Neural cell (in vitro differentiated cells): ENCODE results near the gene CSF1. TPM values are rescaled to one million over a fixed set of nuclear protein-coding genes. Genes with fewer than 3 reads are reported as not detected.

ENCODE experiments used
- H2AFZ ChIP-seq: fragments of 200-600, 300-800 bp; sonication (generic), shearing (Covaris generic); 2 replicates; pipeline ENCODE4 v1.6.0; 2014; ENCODE audit warnings: low read depth, mild to moderate bottlenecking, antibody characterized with exemption, low read length, moderate library complexity
- H3F3A ChIP-seq: fragments of 200-600 bp; shearing (Covaris generic); 2 replicates; pipeline ENCODE4 v1.6.1; 2016; ENCODE audit warnings: mild to moderate bottlenecking, moderate library complexity, mixed read lengths, antibody characterized with exemption, low read length; ENCODE audit not compliant: insufficient read depth, poor library complexity, severe bottlenecking
- H3K27ac ChIP-seq: fragments of 200-600, 300-800 bp; sonication (generic), shearing (Covaris generic); 2 replicates; pipeline ENCODE4 v1.5.1; 2014; ENCODE audit warnings: mild to moderate bottlenecking, low read length, moderate library complexity
- H3K27me3 ChIP-seq: fragments of 300-800, 200-600 bp; sonication (generic), shearing (Covaris generic); 2 replicates; pipeline ENCODE4 v1.6.0; 2014; ENCODE audit warnings: mild to moderate bottlenecking, low read depth, low read length, moderate library complexity; ENCODE audit not compliant: insufficient read depth
- H3K36me3 ChIP-seq: fragments of 300-800, 200-600 bp; sonication (generic), shearing (Covaris generic); 2 replicates; pipeline ENCODE4 v1.5.1; 2014; ENCODE audit warnings: mild to moderate bottlenecking, antibody characterized with exemption, low read length, moderate library complexity; ENCODE audit not compliant: insufficient read depth
- H3K4me2 ChIP-seq: fragments of 300-800, 200-600 bp; sonication (generic), shearing (Covaris generic); 2 replicates; pipeline ENCODE4 v1.6.0; 2014; ENCODE audit warnings: mild to moderate bottlenecking, low read length
- H3K4me3 ChIP-seq: fragments of 300-800, 200-600 bp; sonication (generic), shearing (Covaris generic); 2 replicates; pipeline ENCODE4 v1.5.1; 2014; ENCODE audit warnings: mild to moderate bottlenecking, low read length, moderate library complexity
- H3K79me2 ChIP-seq: fragments of 200-600 bp; shearing (Covaris generic); replicated peaks from 2 replicates; pipeline ENCODE4 v1.6.0; 2014; ENCODE audit warnings: mild to moderate bottlenecking, low read length, moderate library complexity; ENCODE audit not compliant: insufficient read depth
- H3K9ac ChIP-seq: fragments of 300-800, 200-600 bp; sonication (generic), shearing (Covaris generic); 2 replicates; pipeline ENCODE4 v1.6.1; 2016; ENCODE audit warnings: mild to moderate bottlenecking, low read length, mixed read lengths
- H3K9me2 ChIP-seq: fragments of 200-600 bp; shearing (Covaris generic); 2 replicates; pipeline ENCODE4 v1.6.1; 2016; ENCODE audit warnings: mild to moderate bottlenecking, low read length, mixed read lengths; ENCODE audit not compliant: insufficient read depth
- H3K9me3 ChIP-seq: fragments of 200-600, 300-800 bp; sonication (generic), shearing (Covaris generic); 2 replicates; pipeline ENCODE4 v1.6.1; 2016; ENCODE audit warnings: mild to moderate bottlenecking, mixed run types, low read length, moderate library complexity, mixed read lengths
- H4K20me1 ChIP-seq: fragments of 200-600 bp; shearing (Covaris generic); 2 replicates; pipeline ENCODE4 v1.6.1; 2016; ENCODE audit warnings: mild to moderate bottlenecking, mixed run types; ENCODE audit not compliant: insufficient read depth
- EP300 ChIP-seq: fragments of 450-650 bp; conservative IDR thresholded peaks from 2 replicates; pipeline ENCODE4 v1.6.1; 2014; ENCODE audit warnings: antibody characterized with exemption, mild to moderate bottlenecking, moderate library complexity; ENCODE audit not compliant: poor library complexity, severe bottlenecking
- EZH2 ChIP-seq: fragments of 200-600, 300-800 bp; shearing (Covaris generic), sonication (generic); IDR thresholded peaks from 2 replicates; pipeline ENCODE4 v1.6.1; 2014; ENCODE audit warnings: antibody characterized with exemption, low read length, borderline replicate concordance, mild to moderate bottlenecking; ENCODE audit not compliant: insufficient read depth, poor library complexity, severe bottlenecking
- MXI1 ChIP-seq: fragments of 450-650 bp; conservative IDR thresholded peaks from 2 replicates; pipeline ENCODE4 v1.6.1; 2014; ENCODE audit warnings: antibody characterized with exemption, mild to moderate bottlenecking; ENCODE audit not compliant: poor library complexity, severe bottlenecking
- POLR2AphosphoS5 ChIP-seq: IDR thresholded peaks from 2 replicates; pipeline ENCODE4 v1.6.1; 2012
- RAD21 ChIP-seq: fragments of 450-650 bp; conservative IDR thresholded peaks from 2 replicates; pipeline ENCODE4 v1.6.1; 2014; ENCODE audit warnings: antibody characterized with exemption, mild to moderate bottlenecking, moderate library complexity
- SMC3 ChIP-seq: fragments of 450-650 bp; conservative IDR thresholded peaks from 2 replicates; pipeline ENCODE4 v1.6.1; 2014; ENCODE audit warnings: antibody characterized with exemption, mild to moderate bottlenecking, moderate library complexity; ENCODE audit not compliant: poor library complexity
- TAF1 ChIP-seq: IDR thresholded peaks from 2 replicates; pipeline ENCODE4 v1.6.1; 2012; ENCODE audit warnings: low read depth
- polyA plus RNA-seq: library from polyadenylated mRNA; depleted of rRNA; stranded (reverse); fragments of >200 nt; gene quantifications from 2 replicates; pipeline ENCODE4 v1.2.3, GENCODE V29; 2014
- TF ChIP-seq, protein P1 (sequence below): fragments of 450-650 bp; IDR thresholded peaks from 2 replicates; pipeline ENCODE4 v1.5.1; 2014; ENCODE audit warnings: antibody characterized with exemption, mild to moderate bottlenecking, moderate library complexity; ENCODE audit not compliant: poor library complexity, severe bottlenecking
- TF ChIP-seq, protein P2 (sequence below): IDR thresholded peaks from 2 replicates; pipeline ENCODE4 v1.6.1; 2012; ENCODE audit warnings: borderline replicate concordance

CSF1 gene
- polyA plus RNA-seq, 1 donor from 2014 or later, result 0.30 TPM

DNA sequence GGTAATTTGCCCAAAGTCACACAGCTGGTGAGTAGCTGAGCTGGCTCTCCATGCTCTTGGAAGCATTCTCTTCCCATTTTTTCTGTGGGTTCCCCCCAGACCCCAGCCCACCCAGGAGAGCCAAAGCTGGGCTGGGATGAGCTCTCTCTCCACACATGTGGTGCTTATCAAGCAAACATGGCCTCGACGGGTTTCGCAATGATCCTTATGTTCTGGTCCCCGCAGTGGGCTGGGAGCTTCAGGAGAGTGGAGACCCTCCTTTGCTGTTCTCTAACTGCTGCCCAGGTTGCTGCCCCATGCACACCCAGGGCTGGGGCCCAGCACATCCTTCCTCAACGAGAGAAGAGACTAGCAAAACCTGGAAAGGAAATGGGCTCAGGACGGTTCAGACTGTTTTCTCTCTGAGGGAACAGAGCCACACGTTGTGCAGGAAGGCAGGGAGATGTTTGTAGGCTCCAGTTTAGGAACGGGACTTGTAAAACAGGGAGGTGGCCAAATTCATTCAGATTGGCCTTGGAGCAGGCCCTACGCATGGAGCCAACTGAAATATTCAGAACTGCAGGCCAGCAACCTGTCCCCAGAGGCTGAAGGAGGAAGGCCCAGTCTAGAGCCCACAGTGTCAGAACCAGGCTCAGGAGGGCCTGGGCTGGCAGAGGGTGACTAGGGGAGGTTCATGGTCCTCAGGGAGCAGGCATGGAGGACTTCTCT lies 27.2 kb upstream of the CSF1 start:
- no peak overlapping the region for H3K9ac ChIP-seq
- H3K4me3 ChIP-seq, result no peak overlapping the region
- H4K20me1 ChIP-seq, result no peaks in the 10 kb centered on the region
- H2AFZ ChIP-seq, result no peak overlapping the region
- no peak overlapping the region for H3K27ac ChIP-seq
- H3F3A ChIP-seq, result no peaks in the 10 kb centered on the region
- TF ChIP-seq SMC3, result no peak
- TF ChIP-seq MXI1, result no peak
- TF ChIP-seq POLR2AphosphoS5, result no peak
- TF ChIP-seq EZH2, result no peak
- TF ChIP-seq, protein P1, sequence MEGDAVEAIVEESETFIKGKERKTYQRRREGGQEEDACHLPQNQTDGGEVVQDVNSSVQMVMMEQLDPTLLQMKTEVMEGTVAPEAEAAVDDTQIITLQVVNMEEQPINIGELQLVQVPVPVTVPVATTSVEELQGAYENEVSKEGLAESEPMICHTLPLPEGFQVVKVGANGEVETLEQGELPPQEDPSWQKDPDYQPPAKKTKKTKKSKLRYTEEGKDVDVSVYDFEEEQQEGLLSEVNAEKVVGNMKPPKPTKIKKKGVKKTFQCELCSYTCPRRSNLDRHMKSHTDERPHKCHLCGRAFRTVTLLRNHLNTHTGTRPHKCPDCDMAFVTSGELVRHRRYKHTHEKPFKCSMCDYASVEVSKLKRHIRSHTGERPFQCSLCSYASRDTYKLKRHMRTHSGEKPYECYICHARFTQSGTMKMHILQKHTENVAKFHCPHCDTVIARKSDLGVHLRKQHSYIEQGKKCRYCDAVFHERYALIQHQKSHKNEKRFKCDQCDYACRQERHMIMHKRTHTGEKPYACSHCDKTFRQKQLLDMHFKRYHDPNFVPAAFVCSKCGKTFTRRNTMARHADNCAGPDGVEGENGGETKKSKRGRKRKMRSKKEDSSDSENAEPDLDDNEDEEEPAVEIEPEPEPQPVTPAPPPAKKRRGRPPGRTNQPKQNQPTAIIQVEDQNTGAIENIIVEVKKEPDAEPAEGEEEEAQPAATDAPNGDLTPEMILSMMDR, result no peak
- no peak for TF ChIP-seq RAD21
- TF ChIP-seq EP300, result no peak
- TF ChIP-seq TAF1, result no peak
- TF ChIP-seq, protein P2, sequence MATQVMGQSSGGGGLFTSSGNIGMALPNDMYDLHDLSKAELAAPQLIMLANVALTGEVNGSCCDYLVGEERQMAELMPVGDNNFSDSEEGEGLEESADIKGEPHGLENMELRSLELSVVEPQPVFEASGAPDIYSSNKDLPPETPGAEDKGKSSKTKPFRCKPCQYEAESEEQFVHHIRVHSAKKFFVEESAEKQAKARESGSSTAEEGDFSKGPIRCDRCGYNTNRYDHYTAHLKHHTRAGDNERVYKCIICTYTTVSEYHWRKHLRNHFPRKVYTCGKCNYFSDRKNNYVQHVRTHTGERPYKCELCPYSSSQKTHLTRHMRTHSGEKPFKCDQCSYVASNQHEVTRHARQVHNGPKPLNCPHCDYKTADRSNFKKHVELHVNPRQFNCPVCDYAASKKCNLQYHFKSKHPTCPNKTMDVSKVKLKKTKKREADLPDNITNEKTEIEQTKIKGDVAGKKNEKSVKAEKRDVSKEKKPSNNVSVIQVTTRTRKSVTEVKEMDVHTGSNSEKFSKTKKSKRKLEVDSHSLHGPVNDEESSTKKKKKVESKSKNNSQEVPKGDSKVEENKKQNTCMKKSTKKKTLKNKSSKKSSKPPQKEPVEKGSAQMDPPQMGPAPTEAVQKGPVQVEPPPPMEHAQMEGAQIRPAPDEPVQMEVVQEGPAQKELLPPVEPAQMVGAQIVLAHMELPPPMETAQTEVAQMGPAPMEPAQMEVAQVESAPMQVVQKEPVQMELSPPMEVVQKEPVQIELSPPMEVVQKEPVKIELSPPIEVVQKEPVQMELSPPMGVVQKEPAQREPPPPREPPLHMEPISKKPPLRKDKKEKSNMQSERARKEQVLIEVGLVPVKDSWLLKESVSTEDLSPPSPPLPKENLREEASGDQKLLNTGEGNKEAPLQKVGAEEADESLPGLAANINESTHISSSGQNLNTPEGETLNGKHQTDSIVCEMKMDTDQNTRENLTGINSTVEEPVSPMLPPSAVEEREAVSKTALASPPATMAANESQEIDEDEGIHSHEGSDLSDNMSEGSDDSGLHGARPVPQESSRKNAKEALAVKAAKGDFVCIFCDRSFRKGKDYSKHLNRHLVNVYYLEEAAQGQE, result no peak
- H3K9me3 ChIP-seq, result no peaks in the 10 kb centered on the region
- H3K9me2 ChIP-seq, result no peaks in the 10 kb centered on the region
- no peaks in the 10 kb centered on the region for H3K36me3 ChIP-seq
- no peaks in the 10 kb centered on the region for H3K79me2 ChIP-seq
- no peak overlapping the region for H3K4me2 ChIP-seq
- no peaks in the 10 kb centered on the region for H3K27me3 ChIP-seq

DNA sequence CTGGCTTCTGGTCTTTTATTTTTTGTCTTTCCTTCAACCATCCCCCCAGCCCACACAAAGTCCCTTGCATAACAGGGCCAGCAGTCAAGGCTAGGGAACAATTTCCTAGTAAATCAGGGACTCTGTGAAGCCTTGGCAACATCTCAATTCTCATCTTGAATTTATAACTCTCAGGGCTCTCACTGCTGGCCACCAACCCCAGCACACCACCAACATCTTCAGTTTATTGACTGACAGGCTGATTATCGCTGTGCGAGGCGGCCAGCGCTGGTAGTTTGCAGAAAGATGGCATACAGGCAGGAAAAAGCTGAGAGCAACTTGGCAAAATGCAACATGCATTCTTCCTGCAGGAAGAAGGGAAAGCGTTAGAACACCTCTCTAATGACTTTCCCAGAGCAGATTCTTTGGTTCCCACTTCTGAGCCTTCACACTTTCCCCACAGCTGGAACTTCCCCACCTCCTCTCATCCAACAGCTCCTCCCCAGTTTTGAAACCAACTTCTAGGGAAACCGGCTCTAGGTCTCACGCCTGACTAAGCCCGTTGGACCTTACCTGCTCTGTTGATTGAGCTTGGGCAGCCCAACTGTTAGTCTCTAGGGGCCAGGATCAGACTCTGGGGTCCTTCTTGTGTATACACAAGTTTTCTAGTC lies 26.3 kb upstream of the CSF1 start:
- no peaks in the 10 kb centered on the region for H3K9me2 ChIP-seq
- no peak overlapping the region for H3K4me2 ChIP-seq
- TF ChIP-seq EZH2 (no peak), EP300 (no peak), RAD21 (no peak), POLR2AphosphoS5 (no peak), MXI1 (no peak), TAF1 (no peak), SMC3 (no peak)
- TF ChIP-seq, protein P2, result no peak
- TF ChIP-seq, protein P1, result no peak
- no peaks in the 10 kb centered on the region for H4K20me1 ChIP-seq
- H3K9me3 ChIP-seq, result no peaks in the 10 kb centered on the region
- no peaks in the 10 kb centered on the region for H3F3A ChIP-seq
- H3K79me2 ChIP-seq, result no peaks in the 10 kb centered on the region
- H2AFZ ChIP-seq, result no peak overlapping the region
- no peak overlapping the region for H3K4me3 ChIP-seq
- H3K27me3 ChIP-seq, result no peaks in the 10 kb centered on the region
- no peak overlapping the region for H3K9ac ChIP-seq
- H3K36me3 ChIP-seq, result no peaks in the 10 kb centered on the region
- no peak overlapping the region for H3K27ac ChIP-seq
